Measurements from ENCODE around the gene PIK3CA.

PIK3CA gene

GRCh38 chr3:179181021-179181472 is 32.9 kb downstream of the PIK3CA start:
- DNase-seq = no peak
- no peak overlapping the region for H3K4me3 ChIP-seq (ENCODE audit: low read length)
- H4K5ac ChIP-seq (ENCODE audit: low read length) = no peak overlapping the region

DNA sequence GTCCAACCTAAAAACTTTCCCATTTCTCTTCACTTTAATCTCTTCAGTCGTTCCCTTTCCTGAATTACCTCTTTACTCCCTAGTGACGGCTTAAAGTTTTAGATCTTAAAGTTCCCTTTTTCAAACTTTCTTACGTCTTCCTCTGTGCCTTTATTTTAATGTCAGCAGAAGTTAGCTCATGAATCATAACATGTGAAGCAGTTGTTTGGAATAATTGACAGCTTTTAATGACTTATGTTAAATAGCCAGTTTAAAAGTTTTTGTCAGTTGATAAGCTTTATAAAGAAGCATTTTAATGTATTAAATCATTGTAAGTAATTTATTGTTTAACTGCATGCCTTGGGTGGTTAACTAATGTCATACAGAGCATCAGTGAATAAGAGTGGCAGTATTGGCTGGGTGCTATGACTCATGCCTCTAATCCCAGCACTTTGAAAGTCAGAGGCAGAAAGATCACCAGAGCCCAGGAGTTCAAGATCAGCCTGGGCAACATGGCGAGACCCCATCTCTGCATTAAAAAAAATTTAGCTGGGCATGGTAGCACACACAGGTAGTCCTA is 33.9 kb downstream of the PIK3CA start:
- H3K27me3 ChIP-seq (ENCODE audit: insufficient read depth, low read length, poor library complexity) = no peaks in the 10 kb centered on the region
- H2BK120ac ChIP-seq (ENCODE audit: low read depth, low read length) = no peak overlapping the region
- H2AK5ac ChIP-seq (ENCODE audit: low read length) = no peak overlapping the region
- no peak overlapping the region for H2BK5ac ChIP-seq (ENCODE audit: low read length)
- no peak overlapping the region for H3K9ac ChIP-seq (ENCODE audit: low read length)
- no peak overlapping the region for H3K4ac ChIP-seq (ENCODE audit: low read depth, low read length)
- peaks cover 5% of the 10 kb centered on the region for H3K79me1 ChIP-seq (ENCODE audit: low read length)
- H3K18ac ChIP-seq (ENCODE audit: low read length) = no peak overlapping the region
- DNase-seq = peak; percentile 51
- H4K5ac ChIP-seq (ENCODE audit: low read length) = no peak overlapping the region
- H3K4me3 ChIP-seq (ENCODE audit: low read length) = no peak overlapping the region
- WGBS (ENCODE audit: extremely low coverage, insufficient coverage, low lambda C conversion rate) = 100% methylated on average over 1 of the region's 4 CpGs
- no peak overlapping the region for H3K56ac ChIP-seq (ENCODE audit: low read length)
- no peak overlapping the region for H3K23ac ChIP-seq (ENCODE audit: low read length)
- H3K27ac ChIP-seq (ENCODE audit: low read depth, low read length) = no peak overlapping the region
- H3K79me2 ChIP-seq (ENCODE audit: control insufficient read depth, insufficient read depth, low read length) = peaks cover 7% of the 10 kb centered on the region
- no peak overlapping the region for H4K8ac ChIP-seq (ENCODE audit: low read depth, low read length)
- no peaks in the 10 kb centered on the region for H3K36me3 ChIP-seq (ENCODE audit: control insufficient read depth, insufficient read depth, low read length)
- peaks cover 2% of the 10 kb centered on the region for H3K4me1 ChIP-seq (ENCODE audit: control insufficient read depth, low read depth, low read length)
- no peak overlapping the region for H2BK15ac ChIP-seq (replicated peaks; ENCODE audit: low read depth)
- H3K4me2 ChIP-seq (ENCODE audit: low read length) = no peak overlapping the region

More at GRCh38 chr3:179181021-179181472, 32.9 kb downstream of the PIK3CA start:
- Histone ChIP-seq H4K8ac (ENCODE audit: low read depth, low read length) (no peak overlapping the region), H2AK5ac (ENCODE audit: low read length) (no peak overlapping the region), H3K27me3 (ENCODE audit: insufficient read depth, low read length, poor library complexity) (no peaks in the 10 kb centered on the region), H3K18ac (ENCODE audit: low read length) (no peak overlapping the region), H3K27ac (ENCODE audit: low read depth, low read length) (no peak overlapping the region), H3K79me2 (ENCODE audit: control insufficient read depth, insufficient read depth, low read length) (peaks cover 8% of the 10 kb centered on the region), H2BK15ac (replicated peaks; ENCODE audit: low read depth) (no peak overlapping the region), H3K9ac (ENCODE audit: low read length) (no peak overlapping the region), H3K56ac (ENCODE audit: low read length) (no peak overlapping the region), H3K23ac (ENCODE audit: low read length) (no peak overlapping the region), H3K4me2 (ENCODE audit: low read length) (no peak overlapping the region), H3K79me1 (ENCODE audit: low read length) (peaks cover 6% of the 10 kb centered on the region), H3K4me1 (ENCODE audit: control insufficient read depth, low read depth, low read length) (peaks cover 2% of the 10 kb centered on the region), H3K4ac (ENCODE audit: low read depth, low read length) (no peak overlapping the region), H2BK120ac (ENCODE audit: low read depth, low read length) (no peak overlapping the region), H3K36me3 (ENCODE audit: control insufficient read depth, insufficient read depth, low read length) (no peaks in the 10 kb centered on the region), H2BK5ac (ENCODE audit: low read length) (no peak overlapping the region)
- WGBS (ENCODE audit: extremely low coverage, insufficient coverage, low lambda C conversion rate) = no CpG with 5 or more reads among the region's 1 CpG

DNA sequence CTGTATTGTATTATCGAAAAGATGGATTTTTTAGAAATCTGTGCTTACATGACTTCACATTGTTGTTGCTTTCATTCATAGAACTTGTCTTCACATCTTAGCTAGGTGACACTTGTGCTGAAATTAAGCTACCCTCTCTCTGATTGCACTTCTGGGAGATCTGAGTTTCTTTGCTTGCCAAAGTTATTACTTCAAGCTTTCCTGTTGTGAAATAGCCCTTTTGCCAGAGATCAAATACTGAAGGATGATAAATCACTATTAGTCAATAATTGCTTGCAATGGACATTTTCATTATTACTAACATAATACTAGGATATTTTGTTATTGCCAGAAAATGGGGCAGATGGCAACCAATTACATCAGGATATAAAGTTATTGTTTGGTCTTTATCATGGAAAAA is 34.7 kb downstream of the PIK3CA start:
- H4K8ac ChIP-seq (ENCODE audit: low read depth, low read length) = no peak overlapping the region
- H3K27me3 ChIP-seq (ENCODE audit: insufficient read depth, low read length, poor library complexity) = no peaks in the 10 kb centered on the region
- peaks cover 2% of the 10 kb centered on the region for H3K4me1 ChIP-seq (ENCODE audit: control insufficient read depth, low read depth, low read length)
- peaks cover 7% of the 10 kb centered on the region for H3K79me2 ChIP-seq (ENCODE audit: control insufficient read depth, insufficient read depth, low read length)
- no peak overlapping the region for H2BK5ac ChIP-seq (ENCODE audit: low read length)
- no peak overlapping the region for H3K56ac ChIP-seq (ENCODE audit: low read length)
- H3K27ac ChIP-seq (ENCODE audit: low read depth, low read length) = no peak overlapping the region
- H3K9ac ChIP-seq (ENCODE audit: low read length) = no peak overlapping the region
- no peak overlapping the region for H2AK5ac ChIP-seq (ENCODE audit: low read length)
- no peak overlapping the region for H3K4me2 ChIP-seq (ENCODE audit: low read length)
- no peak for DNase-seq
- H3K23ac ChIP-seq (ENCODE audit: low read length) = no peak overlapping the region
- no CpG with 5 or more reads among the region's 1 CpG for WGBS (ENCODE audit: extremely low coverage, insufficient coverage, low lambda C conversion rate)
- no peak overlapping the region for H3K4ac ChIP-seq (ENCODE audit: low read depth, low read length)
- H2BK15ac ChIP-seq (replicated peaks; ENCODE audit: low read depth) = no peak overlapping the region
- H3K18ac ChIP-seq (ENCODE audit: low read length) = no peak overlapping the region
- peaks cover 5% of the 10 kb centered on the region for H3K79me1 ChIP-seq (ENCODE audit: low read length)
- no peaks in the 10 kb centered on the region for H3K36me3 ChIP-seq (ENCODE audit: control insufficient read depth, insufficient read depth, low read length)
- H3K4me3 ChIP-seq (ENCODE audit: low read length) = no peak overlapping the region
- no peak overlapping the region for H2BK120ac ChIP-seq (ENCODE audit: low read depth, low read length)
- H4K5ac ChIP-seq (ENCODE audit: low read length) = no peak overlapping the region

GRCh38 chr3:179184826-179185225 is 36.7 kb downstream of the PIK3CA start:
- Histone ChIP-seq H3K23ac (ENCODE audit: low read length) (no peak overlapping the region), H2BK15ac (replicated peaks; ENCODE audit: low read depth) (no peak overlapping the region), H3K79me1 (ENCODE audit: low read length) (peaks cover 4% of the 10 kb centered on the region), H3K27me3 (ENCODE audit: insufficient read depth, low read length, poor library complexity) (no peaks in the 10 kb centered on the region), H3K36me3 (ENCODE audit: control insufficient read depth, insufficient read depth, low read length) (no peaks in the 10 kb centered on the region), H3K4ac (ENCODE audit: low read depth, low read length) (no peak overlapping the region), H3K27ac (ENCODE audit: low read depth, low read length) (no peak overlapping the region), H2BK120ac (ENCODE audit: low read depth, low read length) (no peak overlapping the region), H3K56ac (ENCODE audit: low read length) (no peak overlapping the region), H2AK5ac (ENCODE audit: low read length) (no peak overlapping the region), H3K4me1 (ENCODE audit: control insufficient read depth, low read depth, low read length) (no peaks in the 10 kb centered on the region), H4K5ac (ENCODE audit: low read length) (no peak overlapping the region), H3K79me2 (ENCODE audit: control insufficient read depth, insufficient read depth, low read length) (peaks cover 5% of the 10 kb centered on the region), H2BK5ac (ENCODE audit: low read length) (no peak overlapping the region), H4K8ac (ENCODE audit: low read depth, low read length) (no peak overlapping the region), H3K4me3 (ENCODE audit: low read length) (no peak overlapping the region), H3K4me2 (ENCODE audit: low read length) (no peak overlapping the region), H3K18ac (ENCODE audit: low read length) (no peak overlapping the region), H3K9ac (ENCODE audit: low read length) (no peak overlapping the region)
- no peak for DNase-seq
- no CpG with 5 or more reads among the region's 1 CpG for WGBS (ENCODE audit: extremely low coverage, insufficient coverage, low lambda C conversion rate)

- H3K4me3 ChIP-seq (ENCODE audit: low read length) = no peak overlapping the region
- DNase-seq = no peak
- H3K18ac ChIP-seq (ENCODE audit: low read length) = no peak overlapping the region
- H3K27ac ChIP-seq (ENCODE audit: low read depth, low read length) = no peak overlapping the region
- WGBS (ENCODE audit: extremely low coverage, insufficient coverage, low lambda C conversion rate) = no CpG with 5 or more reads among the region's 3 CpGs
- H3K79me2 ChIP-seq (ENCODE audit: control insufficient read depth, insufficient read depth, low read length) = peaks cover 10% of the 10 kb centered on the region
- H3K56ac ChIP-seq (ENCODE audit: low read length) = no peak overlapping the region
- H3K4ac ChIP-seq (ENCODE audit: low read depth, low read length) = no peak overlapping the region
- H3K4me2 ChIP-seq (ENCODE audit: low read length) = no peak overlapping the region
- H3K36me3 ChIP-seq (ENCODE audit: control insufficient read depth, insufficient read depth, low read length) = no peaks in the 10 kb centered on the region
- no peak overlapping the region for H2BK15ac ChIP-seq (replicated peaks; ENCODE audit: low read depth)
- H3K79me1 ChIP-seq (ENCODE audit: low read length) = peaks cover 6% of the 10 kb centered on the region
- H2BK5ac ChIP-seq (ENCODE audit: low read length) = no peak overlapping the region
- H2AK5ac ChIP-seq (ENCODE audit: low read length) = no peak overlapping the region
- no peak overlapping the region for H3K9ac ChIP-seq (ENCODE audit: low read length)
- H3K27me3 ChIP-seq (ENCODE audit: insufficient read depth, low read length, poor library complexity) = no peaks in the 10 kb centered on the region
- H3K4me1 ChIP-seq (ENCODE audit: control insufficient read depth, low read depth, low read length) = peaks cover 4% of the 10 kb centered on the region
- H3K23ac ChIP-seq (ENCODE audit: low read length) = no peak overlapping the region
- no peak overlapping the region for H4K8ac ChIP-seq (ENCODE audit: low read depth, low read length)
- no peak overlapping the region for H2BK120ac ChIP-seq (ENCODE audit: low read depth, low read length)
- no peak overlapping the region for H4K5ac ChIP-seq (ENCODE audit: low read length)
These were observed 38.3 kb downstream of the PIK3CA start for GRCh38 chr3:179186426-179186825.

GRCh38 chr3:179189759-179190158 is 41.6 kb downstream of the PIK3CA start:
- DNase-seq = no peak
- Histone ChIP-seq H3K9ac (ENCODE audit: low read length) (no peak overlapping the region), H3K4me2 (ENCODE audit: low read length) (no peak overlapping the region), H3K4ac (ENCODE audit: low read depth, low read length) (no peak overlapping the region), H2BK120ac (ENCODE audit: low read depth, low read length) (no peak overlapping the region), H3K36me3 (ENCODE audit: control insufficient read depth, insufficient read depth, low read length) (no peaks in the 10 kb centered on the region), H3K27ac (ENCODE audit: low read depth, low read length) (no peak overlapping the region), H3K18ac (ENCODE audit: low read length) (no peak overlapping the region), H3K23ac (ENCODE audit: low read length) (no peak overlapping the region), H3K4me3 (ENCODE audit: low read length) (no peak overlapping the region), H2BK5ac (ENCODE audit: low read length) (no peak overlapping the region), H3K4me1 (ENCODE audit: control insufficient read depth, low read depth, low read length) (peaks cover 4% of the 10 kb centered on the region), H2AK5ac (ENCODE audit: low read length) (no peak overlapping the region), H4K5ac (ENCODE audit: low read length) (no peak overlapping the region), H2BK15ac (replicated peaks; ENCODE audit: low read depth) (no peak overlapping the region), H3K79me1 (ENCODE audit: low read length) (peaks cover 9% of the 10 kb centered on the region), H4K8ac (ENCODE audit: low read depth, low read length) (no peak overlapping the region), H3K27me3 (ENCODE audit: insufficient read depth, low read length, poor library complexity) (no peaks in the 10 kb centered on the region), H3K79me2 (ENCODE audit: control insufficient read depth, insufficient read depth, low read length) (peaks cover 9% of the 10 kb centered on the region), H3K56ac (ENCODE audit: low read length) (no peak overlapping the region)
- WGBS (ENCODE audit: extremely low coverage, insufficient coverage, low lambda C conversion rate) = no CpG with 5 or more reads among the region's 3 CpGs

All from mesendoderm (in vitro differentiated cells).